SU-DHL-6 (cell line): Measurements from ENCODE around the gene COX15.

Experiments
- H2AFZ ChIP-seq: fragments of 200-600 bp; sonication (generic); 2 replicates; pipeline ENCODE4 v1.6.1; 2014; ENCODE audit warnings: low read depth, mild to moderate bottlenecking, moderate library complexity, mixed read lengths, antibody characterized with exemption, low read length; ENCODE audit not compliant: severe bottlenecking
- H3F3A ChIP-seq: fragments of 200-600 bp; shearing (Covaris generic); 2 replicates; pipeline ENCODE4 v1.6.0; 2016; ENCODE audit warnings: antibody characterized with exemption, mild to moderate bottlenecking; ENCODE audit not compliant: insufficient read depth
- H3K27ac ChIP-seq: fragments of 200-600 bp; sonication (generic); 2 replicates; pipeline ENCODE4 v1.5.1; 2016; ENCODE audit warnings: low read depth, mild to moderate bottlenecking, low read length, moderate library complexity, mixed read lengths
- H3K27me3 ChIP-seq: fragments of 200-600 bp; sonication (generic), shearing (Covaris generic); 2 replicates; pipeline ENCODE4 v1.6.0; 2014; ENCODE audit warnings: mild to moderate bottlenecking, low read length
- H3K36me3 ChIP-seq: fragments of 200-600 bp; sonication (generic); 2 replicates; pipeline ENCODE4 v1.6.1; 2014; ENCODE audit warnings: mild to moderate bottlenecking, low read length, mixed read lengths
- H3K4me2 ChIP-seq: fragments of 300-600, 200-600 bp; shearing (Covaris generic), sonication (generic); 2 replicates; pipeline ENCODE4 v1.6.0; 2014; ENCODE audit warnings: low read length, low read depth, mild to moderate bottlenecking; ENCODE audit not compliant: poor library complexity, severe bottlenecking
- H3K4me3 ChIP-seq: fragments of 200-600 bp; sonication (generic); 2 replicates; pipeline ENCODE4 v1.5.1; 2014; ENCODE audit warnings: antibody characterized with exemption, low read length, mild to moderate bottlenecking, mixed read lengths; ENCODE audit not compliant: insufficient read depth, poor library complexity, severe bottlenecking
- H3K79me2 ChIP-seq: fragments of 200-600 bp; sonication (generic); 2 replicates; pipeline ENCODE4 v1.6.1; 2014; ENCODE audit warnings: mild to moderate bottlenecking, low read length, moderate library complexity; ENCODE audit not compliant: insufficient read depth
- H3K9ac ChIP-seq: fragments of 200-600 bp; sonication (generic); 2 replicates; pipeline ENCODE4 v1.7.0; 2014; ENCODE audit warnings: mild to moderate bottlenecking, low read length
- H3K9me2 ChIP-seq: fragments of 200-600 bp; sonication (generic); replicated peaks from 2 replicates; pipeline ENCODE4 v1.6.1; 2014; ENCODE audit warnings: low read length; ENCODE audit not compliant: insufficient read depth
- H3K9me3 ChIP-seq: fragments of 200-600 bp; sonication (generic); 2 replicates; pipeline ENCODE4 v1.6.1; 2014; ENCODE audit warnings: low read length, mixed read lengths; ENCODE audit not compliant: insufficient read depth
- H4K20me1 ChIP-seq: fragments of 200-600 bp; sonication (generic); 2 replicates; pipeline ENCODE4 v1.6.1; 2014; ENCODE audit warnings: low read depth, mild to moderate bottlenecking, antibody characterized with exemption, low read length, moderate library complexity, mixed read lengths
- EZH2phosphoT487 ChIP-seq: fragments of 200-600 bp; sonication (generic), shearing (Covaris generic); conservative IDR thresholded peaks from 2 replicates; pipeline ENCODE4 v1.6.1; 2018; ENCODE audit warnings: mild to moderate bottlenecking, antibody characterized with exemption, low read length, moderate library complexity, mixed read lengths
- TF ChIP-seq, protein P1 (sequence below): fragments of 200-600 bp; sonication (generic); IDR thresholded peaks from one replicate; pipeline ENCODE4 v1.5.1; 2017; ENCODE audit warnings: antibody characterized with exemption, mild to moderate bottlenecking, low read length, moderate library complexity; ENCODE audit not compliant: insufficient read depth, poor library complexity, severe bottlenecking

Gene COX15

DNA sequence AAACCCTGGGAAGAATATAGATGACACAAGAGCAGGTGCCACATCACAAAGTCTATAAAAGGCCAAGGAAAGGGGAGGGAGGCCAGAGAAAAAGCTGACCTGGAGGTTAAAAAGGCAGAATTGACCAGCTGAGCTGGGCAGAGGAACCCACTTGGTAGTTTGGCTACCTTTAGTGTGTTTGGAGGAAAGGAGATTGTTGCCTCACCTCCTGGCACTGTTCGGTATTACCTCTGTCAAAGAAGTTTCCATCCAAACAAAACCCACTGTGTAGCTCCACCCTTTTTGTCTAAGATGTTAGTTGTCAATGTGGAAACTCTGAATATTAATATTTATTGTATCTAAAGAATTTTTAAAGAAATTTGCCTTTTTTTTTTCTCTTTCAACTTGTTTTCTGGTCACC is 49.2 kb downstream of the COX15 start:
- Histone ChIP-seq H3K9ac (no peak overlapping the region), H2AFZ (no peak overlapping the region), H3K4me3 (no peak overlapping the region), H3K36me3 (no peaks in the 10 kb centered on the region), H3K9me3 (no peaks in the 10 kb centered on the region), H3K27me3 (no peaks in the 10 kb centered on the region), H3F3A (no peaks in the 10 kb centered on the region; the same call in 1 of the 2 replicates), H3K9me2 (no peaks in the 10 kb centered on the region), H3K79me2 (no peaks in the 10 kb centered on the region), H4K20me1 (no peaks in the 10 kb centered on the region), H3K4me2 (no peak overlapping the region), H3K27ac (no peak overlapping the region)
- TF ChIP-seq EZH2phosphoT487, result no peak
- TF ChIP-seq, protein P1, sequence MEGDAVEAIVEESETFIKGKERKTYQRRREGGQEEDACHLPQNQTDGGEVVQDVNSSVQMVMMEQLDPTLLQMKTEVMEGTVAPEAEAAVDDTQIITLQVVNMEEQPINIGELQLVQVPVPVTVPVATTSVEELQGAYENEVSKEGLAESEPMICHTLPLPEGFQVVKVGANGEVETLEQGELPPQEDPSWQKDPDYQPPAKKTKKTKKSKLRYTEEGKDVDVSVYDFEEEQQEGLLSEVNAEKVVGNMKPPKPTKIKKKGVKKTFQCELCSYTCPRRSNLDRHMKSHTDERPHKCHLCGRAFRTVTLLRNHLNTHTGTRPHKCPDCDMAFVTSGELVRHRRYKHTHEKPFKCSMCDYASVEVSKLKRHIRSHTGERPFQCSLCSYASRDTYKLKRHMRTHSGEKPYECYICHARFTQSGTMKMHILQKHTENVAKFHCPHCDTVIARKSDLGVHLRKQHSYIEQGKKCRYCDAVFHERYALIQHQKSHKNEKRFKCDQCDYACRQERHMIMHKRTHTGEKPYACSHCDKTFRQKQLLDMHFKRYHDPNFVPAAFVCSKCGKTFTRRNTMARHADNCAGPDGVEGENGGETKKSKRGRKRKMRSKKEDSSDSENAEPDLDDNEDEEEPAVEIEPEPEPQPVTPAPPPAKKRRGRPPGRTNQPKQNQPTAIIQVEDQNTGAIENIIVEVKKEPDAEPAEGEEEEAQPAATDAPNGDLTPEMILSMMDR, result no peak
